ENCODE measurements around the gene PATL1. TPM values are rescaled to one million over a fixed set of nuclear protein-coding genes. Genes with fewer than 3 reads are reported as not detected.

PATL1 gene
- total RNA-seq, 4 donors from 2014 or later: 19.0 to 29.9 (median 26.2) TPM

DNA sequence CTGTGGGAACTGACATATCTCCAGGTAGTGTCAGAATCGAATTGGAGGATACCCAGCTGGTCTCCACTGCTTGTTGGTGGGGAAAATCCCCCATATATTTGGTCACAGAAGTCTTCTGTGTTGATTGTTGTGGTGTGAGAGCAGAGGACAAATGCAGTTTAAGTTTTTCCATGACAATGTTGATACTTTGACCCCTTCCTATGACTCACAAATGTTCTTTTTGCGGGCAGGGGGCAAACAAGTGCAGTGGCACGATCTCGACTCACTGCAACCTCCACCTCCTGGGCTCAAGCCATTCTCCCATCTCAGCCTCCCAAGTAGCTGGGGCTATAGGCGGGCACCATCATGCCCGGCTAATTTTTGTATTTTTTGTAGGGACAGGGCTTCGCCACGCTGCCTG is 7.4 kb upstream of the PATL1 start:
- intact Hi-C loops (cut with DNase I; ENCODE audit: low total_unique reads) (no loop called here), in situ Hi-C loops (cut with MboI; ENCODE audit: low sequenced_read_pairs in 4 of 4) (loop anchor here in 2 of 4 donors (5.0 to 10.0 kb wide), 2 partner anchors 139 to 141 kb away; no protein-coding TSS in a partner anchor)
- no peaks in the 10 kb centered on the region for H3K27me3 ChIP-seq
- TF ChIP-seq, protein P1, sequence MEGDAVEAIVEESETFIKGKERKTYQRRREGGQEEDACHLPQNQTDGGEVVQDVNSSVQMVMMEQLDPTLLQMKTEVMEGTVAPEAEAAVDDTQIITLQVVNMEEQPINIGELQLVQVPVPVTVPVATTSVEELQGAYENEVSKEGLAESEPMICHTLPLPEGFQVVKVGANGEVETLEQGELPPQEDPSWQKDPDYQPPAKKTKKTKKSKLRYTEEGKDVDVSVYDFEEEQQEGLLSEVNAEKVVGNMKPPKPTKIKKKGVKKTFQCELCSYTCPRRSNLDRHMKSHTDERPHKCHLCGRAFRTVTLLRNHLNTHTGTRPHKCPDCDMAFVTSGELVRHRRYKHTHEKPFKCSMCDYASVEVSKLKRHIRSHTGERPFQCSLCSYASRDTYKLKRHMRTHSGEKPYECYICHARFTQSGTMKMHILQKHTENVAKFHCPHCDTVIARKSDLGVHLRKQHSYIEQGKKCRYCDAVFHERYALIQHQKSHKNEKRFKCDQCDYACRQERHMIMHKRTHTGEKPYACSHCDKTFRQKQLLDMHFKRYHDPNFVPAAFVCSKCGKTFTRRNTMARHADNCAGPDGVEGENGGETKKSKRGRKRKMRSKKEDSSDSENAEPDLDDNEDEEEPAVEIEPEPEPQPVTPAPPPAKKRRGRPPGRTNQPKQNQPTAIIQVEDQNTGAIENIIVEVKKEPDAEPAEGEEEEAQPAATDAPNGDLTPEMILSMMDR (IDR thresholded peaks at IDR 0.05 in 4 of 5, conservative IDR thresholded peaks at IDR 0.05 in 1 of 5): no peak
- no peak for TF ChIP-seq POLR2A (IDR thresholded peaks at IDR 0.05)
- H3K27ac ChIP-seq: no peak overlapping the region
- ATAC-seq: no peak
- H3K4me1 ChIP-seq: no peaks in the 10 kb centered on the region
- H3K9me3 ChIP-seq: no peaks in the 10 kb centered on the region
- no peaks in the 10 kb centered on the region for H3K36me3 ChIP-seq
- no peak for DNase-seq
- no peak overlapping the region for H3K4me3 ChIP-seq

- intact Hi-C loops (cut with DNase I; ENCODE audit: low total_unique reads): no loop called here
- no peak for TF ChIP-seq POLR2A (IDR thresholded peaks at IDR 0.05)
- TF ChIP-seq, protein P1 (IDR thresholded peaks at IDR 0.05 in 4 of 5, conservative IDR thresholded peaks at IDR 0.05 in 1 of 5): no peak
- in situ Hi-C loops (cut with MboI; ENCODE audit: low sequenced_read_pairs in 4 of 4): loop anchor here in 2 of 4 donors (5.0 to 10.0 kb wide), 2 partner anchors 137 to 139 kb away; no protein-coding TSS in a partner anchor
- Histone ChIP-seq H3K36me3 (no peaks in the 10 kb centered on the region), H3K4me1 (peaks cover 6% of the 10 kb centered on the region in 2 donors), H3K27ac (no peak overlapping the region), H3K4me3 (no peak overlapping the region), H3K27me3 (no peaks in the 10 kb centered on the region), H3K9me3 (no peaks in the 10 kb centered on the region)
- ATAC-seq (no peak), DNase-seq (no peak)
Observed at GRCh38 chr11:59674291-59674690, 5.5 kb upstream of the PATL1 start.

- no peaks in the 10 kb centered on the region for H3K9me3 ChIP-seq
- no peaks in the 10 kb centered on the region for H3K27me3 ChIP-seq
- ATAC-seq (no peak), DNase-seq (no peak)
- no peaks in the 10 kb centered on the region for H3K36me3 ChIP-seq
- intact Hi-C loops (cut with DNase I; ENCODE audit: low total_unique reads): no loop called here
- no peak overlapping the region for H3K27ac ChIP-seq
- H3K4me3 ChIP-seq: no peak overlapping the region
- in situ Hi-C loops (cut with MboI; ENCODE audit: low sequenced_read_pairs in 4 of 4): loop anchor here in 2 of 4 donors (5.0 to 10.0 kb wide), 2 partner anchors 136 to 138 kb away; no protein-coding TSS in a partner anchor
- peaks cover 6% of the 10 kb centered on the region in 2 donors for H3K4me1 ChIP-seq
- TF ChIP-seq POLR2A (IDR thresholded peaks at IDR 0.05): no peak
- TF ChIP-seq, protein P1 (IDR thresholded peaks at IDR 0.05 in 4 of 5, conservative IDR thresholded peaks at IDR 0.05 in 1 of 5): no peak
Observed at GRCh38 chr11:59673291-59673690, 4.5 kb upstream of the PATL1 start.

- TF ChIP-seq POLR2A (IDR thresholded peaks at IDR 0.05): no peak
- H3K4me1 ChIP-seq: peaks cover 19 to 23% of the 10 kb centered on the region in 2 donors
- in situ Hi-C loops (cut with MboI; ENCODE audit: low sequenced_read_pairs in 4 of 4) (loop anchor here in 2 of 4 donors (5.0 to 10.0 kb wide), 2 partner anchors 134 to 137 kb away; no protein-coding TSS in a partner anchor), intact Hi-C loops (cut with DNase I; ENCODE audit: low total_unique reads) (no loop called here)
- no peak overlapping the region for H3K4me3 ChIP-seq
- DNase-seq (no peak), ATAC-seq (no peak)
- H3K36me3 ChIP-seq: peaks cover 0 to 2% of the 10 kb centered on the region in 2 donors
- no peaks in the 10 kb centered on the region for H3K9me3 ChIP-seq
- no peak overlapping the region for H3K27ac ChIP-seq
- H3K27me3 ChIP-seq: no peaks in the 10 kb centered on the region
Observed at GRCh38 chr11:59671471-59671870, 2.6 kb upstream of the PATL1 start.

GRCh38 chr11:59669611-59670009 is 773 bp upstream of the PATL1 start:
- Histone ChIP-seq H3K36me3 (peaks cover 0 to 21% of the 10 kb centered on the region in 2 donors), H3K4me3 (peak overlapping the region; percentile 67 to 96 (median 78)), H3K27ac (peak overlapping the region; percentile 95 to 99 (median 97)), H3K27me3 (no peaks in the 10 kb centered on the region), H3K9me3 (no peaks in the 10 kb centered on the region), H3K4me1 (peaks cover 19 to 24% of the 10 kb centered on the region in 2 donors)
- intact Hi-C loops (cut with DNase I; ENCODE audit: low total_unique reads): loop anchor here (1.0 to 5.0 kb wide), 6 partner anchors 53 to 1092 kb away; partner anchors contain the start of genes LPXN, STX3 and ZFP91
- peak; percentile 31 to 37 for ATAC-seq
- TF ChIP-seq POLR2A (IDR thresholded peaks at IDR 0.05): no peak
- TF ChIP-seq, protein P1 (IDR thresholded peaks at IDR 0.05 in 4 of 5, conservative IDR thresholded peaks at IDR 0.05 in 1 of 5): peak in 1 of 5 experiments; percentile 5
- in situ Hi-C loops (cut with MboI; ENCODE audit: low sequenced_read_pairs in 4 of 4): loop anchor here (5.0 to 10.0 kb wide), 4 partner anchors 52 to 135 kb away; partner anchors contain the start of gene OSBP (in 2 of the 4)
- peak; percentile 13 to 37 for DNase-seq
